NCI-H510A treated with DMSO at 0.1 percent for 48 hours (cell line): Measurements from ENCODE around the gene TMEM94.

ENCODE experiments used
- DNase-seq: peaks from one replicate; lab custom pipeline; 2025; lab: John Stamatoyannopoulos, UW

TMEM94 gene

GRCh38 chr17:75525806-75526554 lies 69.5 kb downstream of the TMEM94 start:
- DNase-seq, result peak; percentile 60

DNA sequence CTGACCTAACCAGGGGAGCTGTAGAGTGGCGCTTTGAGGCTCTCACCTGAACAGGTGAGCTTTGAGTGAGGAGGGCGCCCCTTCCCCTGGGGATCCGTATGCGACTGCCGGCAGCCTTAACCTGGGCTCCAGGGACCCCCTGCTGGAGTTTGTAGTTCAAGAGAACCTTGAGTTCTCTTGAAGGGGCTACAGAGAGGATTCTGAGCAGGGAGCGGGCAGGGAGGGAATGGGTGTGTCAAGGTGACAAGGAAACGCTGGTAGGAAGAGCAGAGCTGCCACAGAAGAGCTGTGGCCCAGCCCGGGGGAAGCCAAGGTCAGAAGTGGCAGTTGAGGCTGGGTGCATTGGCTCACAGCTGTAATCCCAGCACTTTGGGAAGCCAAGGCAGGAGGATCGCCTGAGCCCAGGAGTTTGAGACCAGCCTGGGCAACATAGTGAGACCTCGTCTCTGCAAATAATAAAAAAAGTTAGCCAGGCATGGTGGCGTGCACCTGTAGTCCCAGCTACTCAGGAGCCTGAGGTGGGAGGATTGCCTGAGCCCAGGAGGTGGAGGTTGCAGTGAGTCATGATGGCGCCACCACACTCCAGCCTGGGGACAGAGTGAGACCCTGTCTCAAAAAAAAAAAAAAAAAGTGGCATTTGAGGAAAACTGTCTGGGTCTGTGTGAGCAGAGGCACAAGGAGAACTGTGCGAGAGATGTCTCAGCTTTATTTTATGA lies 70.3 kb downstream of the TMEM94 start:
- peak; percentile 33 for DNase-seq

GRCh38 chr17:75530837-75531720 lies 74.6 kb downstream of the TMEM94 start:
- no peak for DNase-seq

GRCh38 chr17:75531721-75532072 lies 75.3 kb downstream of the TMEM94 start:
- DNase-seq, result no peak

DNA sequence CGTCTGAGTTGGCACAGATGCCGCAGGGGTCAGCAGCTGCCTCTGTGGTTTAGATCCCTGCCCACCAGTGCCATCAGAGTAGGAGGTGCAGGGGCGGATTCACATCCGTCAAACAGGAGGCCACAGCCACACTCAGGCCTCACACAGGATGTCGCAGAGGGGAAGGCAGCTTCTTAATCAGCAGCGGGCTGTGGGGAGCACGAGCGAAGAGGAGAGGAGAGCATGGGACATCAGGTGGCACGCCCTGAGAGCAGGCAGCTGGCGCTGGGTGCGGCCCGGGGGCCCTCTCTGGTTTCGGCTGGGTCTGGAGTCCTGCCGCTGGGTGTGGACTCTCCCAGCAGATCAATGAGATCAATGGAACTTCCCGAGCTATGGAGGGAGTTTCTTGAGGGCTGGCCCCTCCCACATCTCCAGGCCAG lies 78.7 kb downstream of the TMEM94 start:
- no peak for DNase-seq

DNA sequence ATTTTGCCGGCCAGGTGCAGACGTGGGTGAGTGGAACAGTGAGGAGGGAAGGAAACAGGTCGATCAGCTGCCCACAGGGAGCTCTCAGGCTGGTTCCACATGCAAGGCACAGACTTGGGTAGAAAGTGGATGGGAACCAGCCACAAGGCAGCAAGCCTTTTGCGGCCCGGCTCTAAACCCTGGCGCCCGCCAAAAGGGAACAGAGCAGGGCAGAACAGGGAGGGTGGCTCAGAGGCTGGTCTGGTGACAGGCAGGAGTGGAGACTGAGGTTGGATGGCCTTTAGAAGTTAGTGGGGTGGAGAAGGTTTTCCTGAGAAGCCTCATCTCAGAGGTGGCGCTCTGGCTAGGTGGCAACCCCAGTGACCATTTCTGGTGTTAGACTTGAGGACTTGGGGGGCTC lies 79.4 kb downstream of the TMEM94 start:
- DNase-seq, result no peak

DNA sequence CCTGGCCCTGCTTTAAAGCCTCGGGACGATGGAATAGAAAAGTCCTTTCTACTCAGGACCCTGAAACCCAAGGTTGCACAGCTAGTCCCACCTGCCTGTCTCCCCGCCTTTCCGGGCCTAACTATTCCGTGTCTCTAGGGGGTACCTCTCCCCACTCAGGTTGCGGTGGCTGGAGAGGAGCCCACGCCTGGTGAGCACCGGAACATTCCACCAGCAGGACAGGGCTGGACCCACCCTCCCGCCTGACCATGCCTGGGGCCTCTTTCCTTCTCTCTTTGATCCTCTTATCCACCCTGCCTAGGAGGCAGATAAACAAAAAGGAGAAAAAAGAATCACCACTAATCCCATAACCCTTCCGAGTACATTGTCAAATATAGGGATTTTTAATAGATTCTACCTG lies 79.9 kb downstream of the TMEM94 start:
- no peak for DNase-seq

DNA sequence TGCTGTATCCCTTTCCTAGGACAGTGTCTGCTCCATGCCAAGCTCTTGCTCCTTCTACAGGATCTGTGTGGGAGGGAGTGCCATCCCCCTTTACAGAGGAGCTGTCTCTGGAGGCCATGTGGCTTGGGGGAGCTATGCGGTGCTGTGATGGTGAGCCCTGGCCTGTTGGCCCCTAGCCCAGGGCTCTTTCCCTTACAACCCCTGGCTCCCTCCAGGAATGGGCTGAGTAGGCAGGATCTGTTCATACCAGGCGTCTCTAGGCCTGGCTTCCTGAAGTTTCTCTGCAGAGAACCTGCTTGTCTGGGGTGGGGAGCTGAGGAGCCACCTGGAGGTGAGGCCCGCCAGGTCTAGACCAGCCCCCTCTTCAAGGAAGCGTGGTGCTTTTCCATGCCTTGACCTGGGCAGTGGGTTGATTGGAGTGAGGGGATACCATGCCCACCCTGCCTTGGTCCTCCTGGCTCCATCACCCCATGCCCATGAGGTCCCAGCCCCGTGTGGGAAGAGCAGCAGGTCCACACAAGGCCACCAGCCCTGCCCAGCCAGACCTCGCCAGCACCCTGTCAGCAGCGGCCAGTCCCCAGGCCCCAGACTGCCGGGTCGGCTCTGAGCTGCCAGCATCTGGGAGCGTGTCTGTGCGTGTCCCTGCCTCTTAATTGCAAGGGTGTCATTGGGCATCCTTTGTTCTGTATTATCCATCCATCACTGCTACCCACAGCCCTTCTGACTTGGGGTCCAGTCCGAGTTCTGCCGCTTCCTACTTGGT lies 83.7 kb downstream of the TMEM94 start:
- DNase-seq, result no peak

GRCh38 chr17:75540923-75541503 lies 84.6 kb downstream of the TMEM94 start:
- DNase-seq, result no peak

DNA sequence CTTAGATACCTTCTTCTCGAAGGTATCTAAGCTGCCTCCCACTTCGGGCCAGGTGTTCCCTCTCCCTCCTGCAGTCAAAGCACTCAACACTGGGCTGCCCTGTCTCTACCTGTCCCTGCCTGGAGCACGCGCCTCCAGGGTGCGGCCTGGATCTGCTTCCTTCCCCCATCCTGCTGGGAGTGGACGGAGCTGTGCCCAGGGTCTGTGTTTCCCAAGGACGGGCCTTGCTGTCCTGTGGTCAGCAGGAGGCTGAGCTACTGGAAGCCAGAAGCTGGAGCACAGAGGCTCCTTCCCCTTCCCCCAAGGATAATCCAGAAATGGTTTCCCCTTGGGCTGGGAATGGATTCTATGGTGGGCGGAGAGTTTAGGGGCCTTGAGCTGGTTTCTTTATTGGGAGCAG lies 85.8 kb downstream of the TMEM94 start:
- DNase-seq, result no peak

DNA sequence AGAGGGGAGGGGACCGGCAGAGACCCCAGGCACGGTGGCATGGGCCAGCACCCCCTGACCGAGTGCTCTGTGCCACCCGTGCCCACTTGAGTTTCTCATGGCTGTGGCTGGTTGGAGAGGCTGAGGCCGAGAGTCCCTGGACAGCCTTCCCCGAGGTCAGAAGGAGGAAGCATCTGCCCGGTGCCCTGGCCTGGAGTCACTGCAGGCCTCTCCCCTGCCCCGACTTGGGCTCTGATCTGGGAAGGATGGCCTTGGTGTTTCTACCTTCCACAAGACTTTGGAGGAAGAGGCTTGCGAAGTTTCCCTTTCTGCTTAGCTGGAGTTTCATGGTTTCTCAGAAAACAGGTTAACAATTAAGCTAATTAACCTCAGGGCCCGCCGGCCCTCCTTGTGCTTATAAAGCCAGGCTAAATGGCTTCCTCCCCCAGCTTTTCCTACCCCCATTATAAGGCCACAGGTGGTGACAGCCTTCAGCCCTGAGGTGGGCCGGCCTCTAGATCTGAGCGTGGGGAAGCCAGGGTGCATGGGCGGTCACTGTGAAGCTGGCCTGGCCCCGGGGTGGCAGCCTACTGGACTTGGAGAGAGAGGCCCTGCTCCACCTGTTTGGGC lies 86.4 kb downstream of the TMEM94 start:
- no peak for DNase-seq

DNA sequence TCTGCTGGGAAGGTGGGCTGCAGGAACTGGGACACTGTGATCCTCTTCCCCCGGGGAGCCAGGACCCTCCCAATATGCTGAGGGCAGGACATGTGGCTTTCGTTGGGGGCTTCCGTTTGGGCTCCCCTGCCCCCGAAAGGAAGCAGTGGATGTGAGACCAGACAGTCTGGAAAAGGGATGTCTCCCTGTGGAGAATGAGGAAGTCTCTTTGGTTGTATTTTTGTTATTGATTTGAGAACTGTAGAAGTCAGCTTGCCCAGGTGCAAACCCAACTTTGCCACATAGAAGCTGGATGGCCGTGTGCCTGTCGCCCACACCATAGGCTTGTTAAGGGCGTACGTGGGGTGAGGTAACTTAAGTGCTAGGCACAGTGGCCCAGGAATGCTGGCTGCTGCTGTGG lies 87.8 kb downstream of the TMEM94 start:
- no peak for DNase-seq

DNA sequence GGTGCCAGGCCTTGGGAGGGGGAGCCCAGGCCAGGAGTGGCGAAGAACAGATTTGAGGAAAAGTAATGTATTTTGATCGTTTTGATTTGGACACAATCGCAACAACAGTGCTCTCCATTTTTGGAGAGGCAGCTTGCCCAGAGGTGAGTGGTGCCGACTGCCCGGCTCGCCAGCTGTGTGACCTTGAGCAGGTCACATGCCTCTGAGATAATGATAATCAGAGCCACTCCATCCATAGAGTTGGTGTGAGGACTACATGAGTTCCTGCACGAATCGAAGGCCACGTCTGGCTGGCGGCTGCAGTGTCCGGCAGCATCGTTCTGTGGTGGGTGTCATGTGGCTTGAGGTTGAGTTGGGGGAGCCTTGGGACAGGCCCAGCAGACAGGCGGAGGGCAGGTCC lies 89.7 kb downstream of the TMEM94 start:
- no peak for DNase-seq

DNA sequence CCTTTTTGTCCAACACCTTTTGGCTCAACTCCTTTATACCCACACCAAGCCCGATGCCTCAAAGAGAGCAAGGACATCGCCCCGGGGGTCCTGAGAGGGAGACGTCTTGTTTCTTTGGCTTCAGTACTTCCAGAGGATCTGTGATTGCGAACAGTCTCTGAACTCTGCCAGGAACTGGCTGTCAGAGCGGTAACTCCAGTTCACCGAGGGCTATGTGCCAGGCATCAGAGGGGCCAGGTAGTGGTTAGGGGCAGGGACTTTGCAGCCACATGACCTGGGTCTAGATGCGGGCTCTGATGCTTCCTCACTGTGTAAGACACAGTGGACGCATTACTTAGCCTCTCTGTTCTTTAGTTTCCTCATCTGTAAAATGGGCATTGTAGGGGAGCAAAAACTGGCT lies 90.7 kb downstream of the TMEM94 start:
- DNase-seq, result no peak

DNA sequence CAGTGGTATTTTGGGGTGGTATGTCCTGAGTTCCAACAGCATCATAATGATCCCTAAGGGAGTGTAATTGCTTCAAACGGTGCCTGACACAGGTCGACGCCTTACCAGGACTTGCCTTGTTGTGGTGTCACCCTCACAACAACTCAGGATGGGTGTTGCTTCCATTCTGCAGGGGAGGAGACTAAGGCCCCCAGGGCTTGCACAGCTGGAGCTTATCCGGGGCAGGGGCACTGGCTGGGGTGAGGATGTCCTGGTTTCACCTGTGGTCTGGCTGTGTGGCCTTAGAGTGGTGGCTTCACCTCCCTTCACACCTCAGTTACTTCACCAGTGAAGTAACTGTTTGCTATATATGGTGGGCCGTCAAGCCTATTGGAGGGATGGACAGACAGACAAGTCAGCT lies 92.4 kb downstream of the TMEM94 start:
- DNase-seq, result no peak
